ENCODE measurements around the gene NR5A2.

The NR5A2 gene

DNA sequence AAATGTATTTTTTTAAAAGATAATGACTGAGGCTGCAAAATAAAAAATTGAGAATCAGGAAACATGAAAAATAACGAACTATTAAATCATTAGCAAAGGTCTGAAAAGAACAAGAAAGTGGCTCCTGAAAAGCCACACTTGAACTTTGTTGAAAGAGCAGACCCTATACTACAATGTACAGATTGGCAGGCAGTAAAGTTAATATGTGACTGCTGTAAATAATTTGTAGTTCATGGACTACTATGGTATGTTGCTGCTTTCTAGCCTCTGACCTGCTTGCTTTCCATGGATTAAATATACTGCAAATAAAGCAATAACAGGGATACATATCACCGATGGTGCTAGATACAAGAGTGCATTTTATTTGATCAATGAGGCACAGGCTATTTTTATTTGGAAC lies 18.6 kb downstream of the NR5A2 start:
- Histone ChIP-seq H3K36me3 (ENCODE audit: insufficient read depth, low read length) (no peaks in the 10 kb centered on the region), H3K4me2 (ENCODE audit: low read depth, low read length, poor library complexity, severe bottlenecking) (no peak overlapping the region), H3K9ac (ENCODE audit: low read depth, low read length, poor library complexity, severe bottlenecking) (no peak overlapping the region), H3K9me2 (replicated peaks; ENCODE audit: low read depth, low read length) (no peaks in the 10 kb centered on the region), H4K20me1 (ENCODE audit: insufficient read depth, low read length, poor library complexity, severe bottlenecking) (no peaks in the 10 kb centered on the region), H3K4me3 (ENCODE audit: low read length, poor library complexity, severe bottlenecking) (no peak overlapping the region), H3K27me3 (ENCODE audit: insufficient read depth, low read length, poor library complexity, severe bottlenecking) (peaks cover 8% of the 10 kb centered on the region), H3K4me1 (ENCODE audit: insufficient read depth, low read length, poor library complexity, severe bottlenecking) (no peaks in the 10 kb centered on the region), H3F3A (ENCODE audit: low read depth) (no peaks in the 10 kb centered on the region), H3K79me2 (ENCODE audit: insufficient read depth, low read length) (no peaks in the 10 kb centered on the region), H3K9me3 (ENCODE audit: insufficient read depth, low read depth, low read length) (no peaks in the 10 kb centered on the region), H2AFZ (ENCODE audit: low read length) (no peak overlapping the region)
- TF ChIP-seq EZH2phosphoT487 (IDR thresholded peaks at IDR 0.05; ENCODE audit: borderline replicate concordance), result no peak
- TF ChIP-seq, protein P1, sequence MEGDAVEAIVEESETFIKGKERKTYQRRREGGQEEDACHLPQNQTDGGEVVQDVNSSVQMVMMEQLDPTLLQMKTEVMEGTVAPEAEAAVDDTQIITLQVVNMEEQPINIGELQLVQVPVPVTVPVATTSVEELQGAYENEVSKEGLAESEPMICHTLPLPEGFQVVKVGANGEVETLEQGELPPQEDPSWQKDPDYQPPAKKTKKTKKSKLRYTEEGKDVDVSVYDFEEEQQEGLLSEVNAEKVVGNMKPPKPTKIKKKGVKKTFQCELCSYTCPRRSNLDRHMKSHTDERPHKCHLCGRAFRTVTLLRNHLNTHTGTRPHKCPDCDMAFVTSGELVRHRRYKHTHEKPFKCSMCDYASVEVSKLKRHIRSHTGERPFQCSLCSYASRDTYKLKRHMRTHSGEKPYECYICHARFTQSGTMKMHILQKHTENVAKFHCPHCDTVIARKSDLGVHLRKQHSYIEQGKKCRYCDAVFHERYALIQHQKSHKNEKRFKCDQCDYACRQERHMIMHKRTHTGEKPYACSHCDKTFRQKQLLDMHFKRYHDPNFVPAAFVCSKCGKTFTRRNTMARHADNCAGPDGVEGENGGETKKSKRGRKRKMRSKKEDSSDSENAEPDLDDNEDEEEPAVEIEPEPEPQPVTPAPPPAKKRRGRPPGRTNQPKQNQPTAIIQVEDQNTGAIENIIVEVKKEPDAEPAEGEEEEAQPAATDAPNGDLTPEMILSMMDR (conservative IDR thresholded peaks at IDR 0.05; ENCODE audit: low read length), result no peak

DNA sequence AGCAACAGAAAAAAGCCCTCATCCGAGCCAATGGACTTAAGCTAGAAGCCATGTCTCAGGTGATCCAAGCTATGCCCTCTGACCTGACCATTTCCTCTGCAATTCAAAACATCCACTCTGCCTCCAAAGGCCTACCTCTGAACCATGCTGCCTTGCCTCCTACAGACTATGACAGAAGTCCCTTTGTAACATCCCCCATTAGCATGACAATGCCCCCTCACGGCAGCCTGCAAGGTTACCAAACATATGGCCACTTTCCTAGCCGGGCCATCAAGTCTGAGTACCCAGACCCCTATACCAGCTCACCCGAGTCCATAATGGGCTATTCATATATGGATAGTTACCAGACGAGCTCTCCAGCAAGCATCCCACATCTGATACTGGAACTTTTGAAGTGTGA lies 20.7 kb downstream of the NR5A2 start:
- H3K4me3 ChIP-seq (ENCODE audit: low read length, poor library complexity, severe bottlenecking), result no peak overlapping the region
- peaks cover 5% of the 10 kb centered on the region for H3K27me3 ChIP-seq (ENCODE audit: insufficient read depth, low read length, poor library complexity, severe bottlenecking)
- H3K36me3 ChIP-seq (ENCODE audit: insufficient read depth, low read length), result no peaks in the 10 kb centered on the region
- H3F3A ChIP-seq (ENCODE audit: low read depth), result no peaks in the 10 kb centered on the region
- no peak overlapping the region for H3K9ac ChIP-seq (ENCODE audit: low read depth, low read length, poor library complexity, severe bottlenecking)
- TF ChIP-seq, protein P1 (conservative IDR thresholded peaks at IDR 0.05; ENCODE audit: low read length), result no peak
- no peak for TF ChIP-seq EZH2phosphoT487 (IDR thresholded peaks at IDR 0.05; ENCODE audit: borderline replicate concordance)
- H3K4me2 ChIP-seq (ENCODE audit: low read depth, low read length, poor library complexity, severe bottlenecking), result no peak overlapping the region
- no peaks in the 10 kb centered on the region for H3K4me1 ChIP-seq (ENCODE audit: insufficient read depth, low read length, poor library complexity, severe bottlenecking)
- no peaks in the 10 kb centered on the region for H3K79me2 ChIP-seq (ENCODE audit: insufficient read depth, low read length)
- no peaks in the 10 kb centered on the region for H4K20me1 ChIP-seq (ENCODE audit: insufficient read depth, low read length, poor library complexity, severe bottlenecking)
- no peak overlapping the region for H2AFZ ChIP-seq (ENCODE audit: low read length)
- H3K9me2 ChIP-seq (replicated peaks; ENCODE audit: low read depth, low read length), result no peaks in the 10 kb centered on the region
- no peaks in the 10 kb centered on the region for H3K9me3 ChIP-seq (ENCODE audit: insufficient read depth, low read depth, low read length)

DNA sequence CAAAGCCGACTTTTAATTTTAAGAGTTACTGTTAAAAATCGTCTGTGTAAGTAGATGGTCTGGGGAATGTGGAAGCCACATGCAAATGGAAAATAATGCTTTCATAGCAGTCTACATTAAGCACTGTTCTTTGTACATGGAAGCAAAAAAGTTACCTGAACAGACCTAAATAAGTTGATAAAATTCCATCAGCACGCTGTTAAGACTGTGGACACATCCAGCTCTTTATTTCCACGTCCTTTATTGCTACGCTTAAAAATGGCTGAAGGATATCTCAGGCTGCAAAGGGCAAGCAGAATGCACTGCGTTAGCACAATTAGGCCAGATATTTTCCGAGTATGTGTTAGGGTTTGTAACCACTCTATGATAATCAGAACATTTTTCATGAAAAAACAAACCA lies 22.3 kb downstream of the NR5A2 start:
- TF ChIP-seq, protein P1 (conservative IDR thresholded peaks at IDR 0.05; ENCODE audit: low read length), result no peak
- no peak for TF ChIP-seq EZH2phosphoT487 (IDR thresholded peaks at IDR 0.05; ENCODE audit: borderline replicate concordance)
- Histone ChIP-seq H2AFZ (ENCODE audit: low read length) (no peak overlapping the region), H3K4me2 (ENCODE audit: low read depth, low read length, poor library complexity, severe bottlenecking) (no peak overlapping the region), H3K9ac (ENCODE audit: low read depth, low read length, poor library complexity, severe bottlenecking) (no peak overlapping the region), H3K4me3 (ENCODE audit: low read length, poor library complexity, severe bottlenecking) (no peak overlapping the region), H3F3A (ENCODE audit: low read depth) (no peaks in the 10 kb centered on the region), H3K9me3 (ENCODE audit: insufficient read depth, low read depth, low read length) (no peaks in the 10 kb centered on the region), H3K79me2 (ENCODE audit: insufficient read depth, low read length) (no peaks in the 10 kb centered on the region), H3K4me1 (ENCODE audit: insufficient read depth, low read length, poor library complexity, severe bottlenecking) (no peaks in the 10 kb centered on the region), H3K27me3 (ENCODE audit: insufficient read depth, low read length, poor library complexity, severe bottlenecking) (no peaks in the 10 kb centered on the region), H4K20me1 (ENCODE audit: insufficient read depth, low read length, poor library complexity, severe bottlenecking) (no peaks in the 10 kb centered on the region), H3K9me2 (replicated peaks; ENCODE audit: low read depth, low read length) (no peaks in the 10 kb centered on the region), H3K36me3 (ENCODE audit: insufficient read depth, low read length) (no peaks in the 10 kb centered on the region)
